Hepatocyte (in vitro differentiated cells): ENCODE data around the gene SMG9.

Experiments
- EZH2phosphoT487 ChIP-seq: fragments of 200-600 bp; sonication (generic); IDR thresholded peaks from one replicate; pipeline ENCODE4 v1.6.1; 2018; ENCODE audit warnings: antibody characterized with exemption, mild to moderate bottlenecking, low read depth, moderate library complexity; ENCODE audit not compliant: unreplicated experiment, severe bottlenecking
- TF ChIP-seq, protein P1 (sequence below): fragments of 200-600 bp; sonication (generic); IDR thresholded peaks from 2 replicates; pipeline ENCODE4 v1.5.1; 2016; ENCODE audit warnings: antibody characterized with exemption, mild to moderate bottlenecking; ENCODE audit not compliant: poor library complexity

DNA sequence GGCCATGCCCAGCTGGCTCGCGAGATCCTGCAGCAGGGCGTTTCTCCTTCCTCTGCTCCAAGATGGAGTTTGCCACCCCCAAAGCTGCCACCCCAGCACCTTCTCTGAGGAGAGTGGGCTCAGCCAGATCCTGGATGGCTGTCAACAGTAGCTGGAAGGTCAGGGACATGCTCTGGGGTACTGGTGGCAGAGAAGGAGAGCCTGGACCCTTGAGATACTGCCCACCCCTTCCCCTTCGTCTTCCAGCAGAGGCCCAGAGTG lies 27.2 kb downstream of the SMG9 start:
- TF ChIP-seq, protein P1, sequence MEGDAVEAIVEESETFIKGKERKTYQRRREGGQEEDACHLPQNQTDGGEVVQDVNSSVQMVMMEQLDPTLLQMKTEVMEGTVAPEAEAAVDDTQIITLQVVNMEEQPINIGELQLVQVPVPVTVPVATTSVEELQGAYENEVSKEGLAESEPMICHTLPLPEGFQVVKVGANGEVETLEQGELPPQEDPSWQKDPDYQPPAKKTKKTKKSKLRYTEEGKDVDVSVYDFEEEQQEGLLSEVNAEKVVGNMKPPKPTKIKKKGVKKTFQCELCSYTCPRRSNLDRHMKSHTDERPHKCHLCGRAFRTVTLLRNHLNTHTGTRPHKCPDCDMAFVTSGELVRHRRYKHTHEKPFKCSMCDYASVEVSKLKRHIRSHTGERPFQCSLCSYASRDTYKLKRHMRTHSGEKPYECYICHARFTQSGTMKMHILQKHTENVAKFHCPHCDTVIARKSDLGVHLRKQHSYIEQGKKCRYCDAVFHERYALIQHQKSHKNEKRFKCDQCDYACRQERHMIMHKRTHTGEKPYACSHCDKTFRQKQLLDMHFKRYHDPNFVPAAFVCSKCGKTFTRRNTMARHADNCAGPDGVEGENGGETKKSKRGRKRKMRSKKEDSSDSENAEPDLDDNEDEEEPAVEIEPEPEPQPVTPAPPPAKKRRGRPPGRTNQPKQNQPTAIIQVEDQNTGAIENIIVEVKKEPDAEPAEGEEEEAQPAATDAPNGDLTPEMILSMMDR = no peak
- no peak for TF ChIP-seq EZH2phosphoT487
